HG03066 (cell line): ENCODE results near the gene SCMH1.

Source experiments
- ATAC-seq: cut with Tn5 transposase; IDR thresholded peaks from one replicate; pipeline ENCODE4 v1.9.1; 2021; ENCODE audit warnings: low read depth; ENCODE audit not compliant: unreplicated experiment

SCMH1 gene

DNA sequence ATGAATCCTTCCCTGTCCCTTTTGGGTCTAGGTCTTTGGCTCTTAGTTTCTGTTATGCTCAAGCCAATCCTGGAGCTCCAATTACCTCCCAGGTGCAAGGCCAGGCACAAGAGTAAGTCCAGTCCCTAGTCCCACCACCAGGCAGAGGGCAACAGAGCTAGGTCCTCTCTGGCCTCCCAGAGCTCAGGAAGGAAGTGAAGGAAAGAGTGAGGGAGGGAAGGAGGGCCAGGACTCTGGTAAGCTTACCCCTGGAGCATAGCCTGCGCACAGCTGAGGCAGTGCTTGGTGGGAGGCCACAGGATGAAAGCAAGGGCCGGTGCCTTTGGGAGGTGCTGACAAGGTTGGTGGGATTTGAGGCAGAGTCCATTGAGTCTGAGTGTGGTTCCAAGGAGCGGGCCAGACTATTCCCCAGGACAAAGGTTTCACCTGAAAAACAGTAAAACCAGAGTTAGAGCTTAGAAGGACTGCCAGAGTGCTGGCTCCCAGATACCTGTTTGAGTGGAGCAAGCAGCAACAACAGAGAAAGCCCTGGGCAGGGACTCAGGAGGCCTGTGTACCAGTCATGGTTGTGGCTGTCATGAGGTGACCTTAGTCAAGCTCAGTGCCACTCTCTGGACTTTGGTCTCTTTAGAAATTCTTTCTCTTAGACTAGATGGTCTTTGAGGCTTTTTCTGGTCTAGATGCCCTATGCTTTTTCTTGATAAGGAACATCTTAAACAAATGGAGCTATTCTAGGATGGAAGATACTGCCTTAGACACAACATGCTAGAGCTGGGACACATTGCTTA is 204.8 kb downstream of the SCMH1 start:
- ATAC-seq: no peak

DNA sequence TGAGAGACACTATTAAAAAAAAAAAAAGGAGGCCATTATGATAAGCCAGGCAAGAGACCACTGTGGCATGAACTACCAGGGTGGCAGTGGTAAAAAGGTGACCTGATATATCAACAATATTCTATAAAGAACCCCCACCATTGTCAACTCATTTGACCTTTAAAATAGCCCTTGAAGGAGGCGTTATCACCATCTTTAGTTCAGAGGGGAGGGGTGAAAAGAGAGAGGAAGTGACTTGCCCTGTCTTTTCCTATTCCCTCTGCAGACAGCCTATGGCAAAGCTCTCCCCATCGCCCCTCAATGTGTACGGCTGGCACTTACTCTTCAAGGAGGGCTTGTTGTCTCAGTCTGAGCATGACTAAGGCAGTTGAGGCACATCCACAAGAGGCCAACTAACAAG is 208.8 kb downstream of the SCMH1 start:
- ATAC-seq: no peak

DNA sequence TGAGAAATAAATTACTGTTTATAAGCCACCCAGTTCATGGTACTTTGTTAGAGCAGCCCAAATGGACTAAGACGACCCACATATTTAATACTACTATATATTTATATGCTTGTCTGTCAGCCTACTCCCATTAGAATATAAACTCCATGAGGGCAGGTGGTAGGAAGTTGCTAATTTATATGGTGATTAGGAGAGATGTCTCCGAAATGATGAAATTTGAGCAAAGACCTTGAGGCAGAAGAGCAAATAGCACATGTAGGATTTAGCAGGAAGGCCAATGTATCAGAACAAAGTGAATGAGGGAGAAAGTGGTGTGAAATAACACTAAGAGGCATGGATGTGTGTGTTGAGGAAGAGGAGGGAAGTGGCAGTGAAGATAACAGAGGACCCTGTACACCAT is 210.0 kb downstream of the SCMH1 start:
- ATAC-seq: no peak

DNA sequence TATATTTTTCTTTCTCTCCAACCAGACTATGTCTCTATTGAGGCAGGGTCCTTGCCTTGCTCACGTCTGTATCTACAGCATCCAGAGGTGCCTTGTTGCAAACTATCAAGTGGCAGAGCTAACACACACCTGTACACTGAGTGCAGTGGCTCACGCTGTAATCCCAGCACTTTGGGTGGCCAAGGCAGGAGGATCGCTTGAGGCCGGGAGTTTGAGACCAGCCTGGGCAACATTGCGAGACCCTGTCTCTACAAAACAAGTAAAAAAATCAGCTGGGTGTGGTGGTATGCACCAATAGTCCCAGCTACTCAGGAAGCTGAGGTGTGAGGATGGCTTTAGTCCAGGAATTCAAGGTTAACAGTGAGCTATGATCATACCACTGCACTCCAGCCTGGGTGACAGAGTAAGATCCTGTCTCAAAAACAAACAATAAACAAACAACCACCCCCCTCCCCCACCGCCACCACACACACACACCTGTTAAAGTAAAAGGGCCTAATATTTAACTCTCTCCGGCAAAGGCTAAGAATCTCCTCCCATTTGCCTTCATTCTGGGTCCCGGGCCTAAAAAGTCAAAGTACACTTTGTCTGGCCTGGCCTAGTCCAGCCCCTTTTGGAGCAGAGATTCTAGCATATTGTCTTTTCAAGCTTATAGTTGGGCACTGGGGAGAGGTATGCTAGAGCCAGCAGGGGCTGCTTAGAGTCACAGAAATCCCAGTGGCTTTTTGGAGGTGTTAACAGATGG is 211.1 kb downstream of the SCMH1 start:
- no peak for ATAC-seq

DNA sequence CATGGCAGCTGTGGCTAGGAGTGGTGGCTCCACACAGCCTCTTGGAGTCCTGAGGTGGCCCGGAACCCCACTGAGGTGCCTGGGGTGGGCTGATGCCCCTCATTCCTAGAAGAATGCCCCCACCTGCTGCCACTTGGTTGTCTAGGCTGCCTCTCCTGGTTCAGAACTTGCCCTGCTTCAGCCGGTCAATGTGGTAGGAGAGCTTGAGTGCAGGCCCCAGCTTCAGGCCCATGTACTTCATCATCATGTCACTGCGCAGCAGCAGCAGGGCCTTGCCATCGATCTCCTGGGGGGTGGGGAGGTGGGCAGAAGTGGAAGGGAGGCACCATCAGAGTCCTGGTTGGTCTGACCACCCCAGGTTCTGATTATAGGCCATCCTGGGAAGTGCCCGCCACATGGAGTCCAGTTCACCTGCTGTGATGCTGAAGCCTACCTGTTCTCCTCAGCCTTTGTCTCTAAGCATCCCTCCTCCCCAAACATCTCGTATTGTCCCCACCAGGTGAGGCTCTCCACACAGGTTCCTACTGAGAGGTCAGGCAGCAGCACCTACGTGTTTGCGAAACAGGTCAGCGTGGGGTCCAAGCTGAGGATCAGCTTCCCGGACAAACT is 214.0 kb downstream of the SCMH1 start:
- ATAC-seq: no peak

DNA sequence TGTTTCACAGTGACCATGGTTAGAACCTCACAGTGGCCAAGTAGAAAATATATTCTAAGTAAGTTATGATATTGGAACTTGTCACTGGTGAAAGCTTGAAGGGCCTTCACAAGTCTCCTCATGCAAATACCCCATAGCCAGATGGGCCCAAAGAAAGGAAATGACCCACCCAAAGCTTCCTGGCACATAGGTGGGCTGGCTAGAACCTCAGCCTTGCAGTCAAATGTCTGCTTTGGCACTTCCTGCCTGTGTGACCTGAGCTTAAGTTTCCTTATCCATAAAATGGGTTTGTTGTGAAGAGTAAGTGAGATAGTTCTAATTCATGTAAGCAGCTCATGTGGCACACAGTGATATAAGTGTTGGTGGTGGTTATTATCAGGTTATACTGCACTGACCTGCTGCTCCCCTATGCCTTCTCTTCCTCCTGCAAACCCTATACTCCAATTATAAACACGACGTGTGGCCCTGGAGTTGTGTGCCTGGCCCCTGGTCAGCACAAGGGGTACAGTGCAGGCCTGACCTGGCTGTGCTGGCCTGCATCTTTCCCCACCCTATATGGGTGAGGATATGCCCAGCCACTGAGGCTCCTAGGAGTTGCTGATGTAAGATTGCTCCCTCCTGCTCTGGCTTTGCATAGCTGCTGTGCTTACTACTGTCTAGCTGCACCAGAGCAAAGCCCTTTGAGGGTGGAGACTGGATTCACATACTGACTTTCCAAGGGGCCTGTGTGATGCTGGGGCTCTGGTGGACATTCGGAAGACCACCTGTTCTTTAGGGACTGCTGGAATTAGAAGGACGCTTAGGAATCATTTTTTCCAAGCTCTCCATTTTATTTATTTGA is 215.9 kb downstream of the SCMH1 start:
- ATAC-seq: no peak

DNA sequence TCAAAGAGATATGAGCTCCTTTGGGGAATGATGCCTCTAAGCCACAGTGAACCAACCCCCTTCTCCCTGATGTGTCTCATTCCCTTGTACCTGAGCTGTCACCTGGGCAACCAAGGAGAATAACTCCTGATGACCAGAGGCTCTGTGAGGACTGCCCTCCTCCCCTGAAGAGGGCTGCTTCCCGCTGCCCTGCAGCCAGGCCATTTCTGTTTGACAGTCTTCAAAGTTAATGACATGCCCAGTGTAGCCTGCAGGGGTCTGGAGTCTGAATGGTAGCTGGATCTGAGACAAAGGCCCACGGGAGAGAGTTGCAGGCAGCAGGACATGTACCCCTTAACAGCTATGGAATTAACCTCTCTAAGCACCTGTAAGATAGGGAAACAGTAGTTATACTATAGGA is 217.2 kb downstream of the SCMH1 start:
- ATAC-seq: no peak

DNA sequence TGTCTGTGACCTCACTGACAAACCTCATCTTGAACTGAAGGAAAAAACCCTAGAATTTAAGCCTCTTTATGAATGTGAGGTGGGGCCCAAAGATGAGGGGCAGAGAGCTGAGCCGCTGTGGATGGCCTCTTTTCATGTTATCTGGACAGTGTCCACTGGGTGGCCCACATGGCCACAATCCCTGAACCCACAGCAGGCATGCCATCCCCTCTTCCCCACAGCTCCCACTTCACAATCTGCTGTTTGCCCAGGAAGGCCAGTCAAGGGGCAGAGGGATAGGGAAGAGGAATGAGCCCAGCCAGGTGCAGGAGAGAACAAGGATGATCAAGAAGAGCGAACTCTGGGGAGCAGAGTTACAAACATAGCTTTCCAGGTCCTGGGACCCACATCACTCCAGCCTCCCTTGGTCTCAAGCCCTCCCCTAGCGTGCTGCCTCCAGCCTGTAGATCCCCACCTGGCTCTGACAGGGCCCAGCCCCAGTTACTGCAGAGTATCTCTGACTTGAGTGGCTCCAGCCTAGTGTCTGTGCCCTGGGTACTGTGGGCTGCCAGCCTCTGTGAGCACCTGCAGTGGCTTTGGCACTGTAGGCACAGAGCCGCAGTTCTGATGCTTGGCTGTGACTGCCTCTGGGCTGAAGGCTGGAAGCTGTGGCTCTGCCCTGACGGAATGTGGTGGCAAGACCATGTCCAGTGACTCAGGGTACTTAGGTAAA is 218.7 kb downstream of the SCMH1 start:
- no peak for ATAC-seq

DNA sequence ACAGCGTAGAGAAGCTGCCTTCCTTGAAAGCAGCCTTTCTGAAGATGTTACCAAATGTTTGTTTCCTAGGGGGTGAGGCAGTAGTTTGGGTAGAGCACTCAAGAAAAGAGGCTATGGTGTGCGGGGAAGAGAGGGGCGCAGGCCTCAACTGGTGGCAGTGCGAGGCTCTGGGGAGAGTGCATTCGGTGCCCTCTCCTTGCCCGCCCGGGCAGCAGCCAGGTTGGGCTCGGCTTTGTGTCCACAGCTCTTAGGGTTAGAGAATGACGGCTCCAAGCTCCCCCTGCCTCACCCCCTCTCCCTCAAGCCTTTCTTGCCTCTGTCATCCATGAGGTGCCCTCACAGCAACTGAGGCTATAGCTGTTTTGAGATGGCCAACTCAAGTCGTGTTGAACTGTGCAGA is 219.7 kb downstream of the SCMH1 start:
- no peak for ATAC-seq

DNA sequence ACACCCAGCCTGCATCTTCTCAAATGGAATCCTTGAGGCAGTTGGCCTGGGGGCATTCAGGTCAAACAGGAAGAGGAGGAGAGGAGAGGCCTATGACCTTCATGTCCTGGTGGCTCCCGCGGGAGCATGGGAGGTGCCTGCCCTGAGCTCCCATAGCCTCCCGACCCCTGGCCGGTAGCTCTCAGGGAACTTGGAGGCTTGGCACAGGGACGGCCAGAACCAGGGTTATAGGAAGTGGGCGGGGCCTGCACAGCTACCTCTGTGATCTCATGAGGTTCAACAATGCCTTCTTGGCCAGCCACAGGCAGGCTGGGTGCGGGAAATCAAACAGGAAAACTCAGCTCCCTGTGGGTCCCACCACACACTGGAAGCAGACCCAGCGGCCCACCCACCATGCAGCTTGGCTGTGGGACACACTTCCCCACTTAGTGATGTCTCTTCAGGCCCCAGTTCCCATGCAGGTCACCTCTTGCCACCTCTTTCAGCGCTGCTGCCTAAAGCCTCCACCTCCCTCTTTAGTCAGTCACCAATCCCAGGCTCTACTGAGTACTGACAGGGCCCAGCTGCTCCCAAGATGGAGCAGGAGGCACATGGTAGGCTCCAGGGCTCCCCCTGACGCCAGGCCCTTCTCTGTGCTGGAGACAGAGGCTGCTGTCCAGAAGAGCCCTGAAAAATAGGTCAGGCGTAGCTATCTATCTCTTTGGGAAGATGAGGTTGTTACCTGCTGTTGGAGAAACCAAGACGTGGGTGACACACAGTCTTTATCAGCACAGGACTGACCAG is 220.4 kb downstream of the SCMH1 start, which contains the start of gene SLFNL1:
Gene SLFNL1, minus strand, starts transcription at position 200 of the 783 bp plus-strand sequence. CDS start 1,065 bp downstream, outside the sequence.
- ATAC-seq: no peak

DNA sequence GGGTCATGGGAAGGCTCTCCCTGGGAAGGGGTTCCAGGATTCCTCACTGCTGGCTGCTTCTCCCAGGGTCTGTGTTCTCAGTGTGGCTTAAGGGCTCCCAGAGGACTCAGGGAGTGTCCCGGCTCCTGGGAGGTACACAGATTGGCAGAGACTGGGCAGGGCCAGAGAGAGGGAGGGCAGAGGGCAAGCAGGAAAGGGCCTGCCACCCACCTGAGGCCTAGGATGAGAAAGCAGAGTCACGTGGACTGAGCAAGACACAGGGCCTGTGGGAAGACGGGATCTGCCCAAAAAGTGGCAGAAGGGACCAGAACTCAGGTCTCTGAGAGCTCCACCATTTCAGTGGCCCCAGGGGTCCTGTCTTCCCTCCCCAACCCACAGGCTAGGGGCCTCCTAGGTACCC is 221.5 kb downstream of the SCMH1 start:
- ATAC-seq: no peak

DNA sequence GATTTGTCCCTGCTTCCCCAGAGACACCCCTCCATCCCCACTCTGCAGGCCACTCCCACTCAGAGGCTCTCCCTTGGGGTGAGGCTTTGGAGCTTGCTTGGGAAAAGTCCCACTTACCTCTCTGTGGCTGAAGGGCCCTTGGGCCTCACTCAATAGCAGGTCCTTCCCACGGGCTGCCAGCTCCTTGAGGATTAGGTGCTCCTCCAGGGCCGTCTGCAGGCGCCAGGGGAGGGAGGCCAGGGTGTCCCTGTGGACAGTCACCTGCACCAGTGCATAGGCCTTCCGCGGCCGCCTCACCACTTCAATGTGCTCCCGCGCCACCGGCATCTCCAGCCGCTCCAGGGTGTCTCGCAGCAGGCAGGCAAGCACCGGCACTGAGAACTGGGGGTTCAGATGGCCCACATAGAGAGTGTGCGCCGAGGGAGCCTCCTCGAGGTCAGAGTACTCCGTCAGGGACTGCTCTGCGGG is 222.0 kb downstream of the SCMH1 start:
- ATAC-seq: no peak

DNA sequence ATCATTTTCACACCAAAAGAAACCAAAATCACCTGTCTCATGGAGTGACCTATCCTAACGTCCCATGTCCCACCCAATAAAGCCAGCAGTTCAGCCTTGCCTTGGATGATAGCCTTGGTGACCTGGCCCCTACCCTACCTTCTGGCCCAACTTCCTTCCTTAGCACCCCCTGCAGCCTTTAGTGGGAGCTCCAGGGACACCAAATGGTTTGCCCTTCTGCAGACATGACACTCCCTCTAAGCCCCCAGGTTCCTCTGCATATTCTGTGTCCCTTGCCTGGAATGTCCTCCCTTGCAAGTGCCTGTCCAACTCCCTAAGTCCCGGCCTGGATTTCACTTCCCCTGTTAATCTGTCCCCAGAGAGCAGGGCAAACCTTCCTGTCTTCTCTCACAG is 222.8 kb downstream of the SCMH1 start:
- no peak for ATAC-seq

DNA sequence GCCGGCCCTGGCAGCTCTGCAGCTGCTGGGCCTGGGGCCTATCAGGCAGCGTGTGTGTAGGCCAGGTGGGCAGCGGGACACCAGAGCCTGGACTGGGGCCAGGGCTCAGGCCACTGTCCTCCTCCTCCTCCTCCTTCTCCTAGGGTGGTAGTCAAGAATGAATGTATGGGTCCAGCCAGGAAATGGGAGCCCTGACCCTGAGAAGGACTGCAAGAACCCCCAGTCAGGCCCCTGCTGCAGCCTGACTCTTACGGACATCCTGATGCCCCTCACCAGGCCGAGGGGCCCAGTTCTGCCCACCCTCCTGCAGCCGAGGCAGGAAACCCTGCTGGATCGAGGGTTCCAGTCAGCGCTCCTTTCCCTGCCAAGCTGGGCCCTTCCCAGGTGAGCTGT is 224.1 kb downstream of the SCMH1 start:
- ATAC-seq: no peak

DNA sequence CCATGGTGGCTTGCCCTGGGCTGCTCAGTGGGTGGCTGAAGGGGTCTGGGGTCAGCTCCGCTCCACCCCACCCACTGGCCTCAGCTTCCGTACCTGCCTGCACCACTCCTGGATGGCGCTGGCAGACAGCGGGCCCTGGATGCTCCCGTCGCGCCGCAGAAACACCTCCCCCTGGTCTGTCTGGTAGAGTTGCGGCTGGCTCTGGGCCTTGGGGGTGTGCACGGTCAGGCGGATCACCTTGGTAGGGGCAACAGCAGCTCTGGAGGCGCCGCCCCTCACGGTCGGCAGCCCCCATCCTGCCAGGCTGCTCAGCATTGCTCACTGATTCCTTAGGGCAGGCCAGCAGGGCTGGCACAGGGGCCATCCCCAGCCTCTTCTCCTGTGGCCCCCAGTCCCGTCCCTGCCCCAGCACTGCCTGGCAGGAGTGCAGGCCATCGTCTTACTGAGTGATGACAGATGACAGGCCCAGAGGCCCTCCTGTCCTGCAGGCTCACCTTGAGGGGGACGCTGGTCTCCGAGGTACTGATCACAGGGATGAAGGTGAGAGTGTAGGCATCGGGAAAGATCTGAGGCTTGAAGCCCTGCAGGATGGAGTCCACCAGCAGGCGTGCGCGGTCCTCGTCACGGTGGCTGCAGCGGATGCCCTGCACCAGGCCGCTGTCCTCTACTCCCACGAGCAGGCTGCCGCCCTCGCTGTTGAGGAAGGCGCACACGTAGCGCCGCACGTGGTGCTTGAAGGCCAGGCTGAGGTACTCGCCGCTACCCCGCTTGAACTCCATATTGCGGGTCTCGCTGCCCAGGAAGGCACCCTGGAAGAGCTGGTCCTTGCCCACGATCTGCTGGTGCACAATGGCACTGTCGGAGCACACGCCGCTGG is 224.7 kb downstream of the SCMH1 start:
- ATAC-seq: no peak

DNA sequence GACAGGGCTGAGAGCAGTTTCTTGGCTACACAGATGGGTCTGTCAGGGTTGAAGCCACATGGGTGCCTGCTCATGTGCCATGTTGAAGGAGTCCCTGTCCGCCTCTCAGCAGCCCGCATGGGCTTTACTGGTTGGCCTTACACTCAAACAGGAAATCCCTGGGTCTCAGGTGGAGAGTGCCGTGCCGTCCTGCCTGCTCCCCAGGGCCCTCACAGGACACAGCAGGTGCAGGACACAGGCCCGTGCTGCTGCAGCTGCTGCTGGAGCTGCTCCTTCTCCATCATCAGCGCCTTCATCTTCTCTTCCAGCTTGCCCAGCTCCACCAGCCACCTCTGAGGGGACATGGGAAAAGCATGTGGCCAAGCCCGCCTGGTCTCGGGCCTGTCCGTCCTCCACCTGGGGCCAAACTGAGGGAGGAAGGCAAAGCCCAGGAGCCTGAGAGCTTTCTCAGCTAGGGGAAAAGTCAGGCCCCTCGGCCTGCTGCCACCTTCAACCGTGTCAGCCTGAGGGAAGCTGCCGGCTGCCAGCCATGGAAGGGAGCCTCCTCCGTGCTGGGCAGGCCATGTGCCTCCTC is 226.1 kb downstream of the SCMH1 start:
- ATAC-seq: no peak

DNA sequence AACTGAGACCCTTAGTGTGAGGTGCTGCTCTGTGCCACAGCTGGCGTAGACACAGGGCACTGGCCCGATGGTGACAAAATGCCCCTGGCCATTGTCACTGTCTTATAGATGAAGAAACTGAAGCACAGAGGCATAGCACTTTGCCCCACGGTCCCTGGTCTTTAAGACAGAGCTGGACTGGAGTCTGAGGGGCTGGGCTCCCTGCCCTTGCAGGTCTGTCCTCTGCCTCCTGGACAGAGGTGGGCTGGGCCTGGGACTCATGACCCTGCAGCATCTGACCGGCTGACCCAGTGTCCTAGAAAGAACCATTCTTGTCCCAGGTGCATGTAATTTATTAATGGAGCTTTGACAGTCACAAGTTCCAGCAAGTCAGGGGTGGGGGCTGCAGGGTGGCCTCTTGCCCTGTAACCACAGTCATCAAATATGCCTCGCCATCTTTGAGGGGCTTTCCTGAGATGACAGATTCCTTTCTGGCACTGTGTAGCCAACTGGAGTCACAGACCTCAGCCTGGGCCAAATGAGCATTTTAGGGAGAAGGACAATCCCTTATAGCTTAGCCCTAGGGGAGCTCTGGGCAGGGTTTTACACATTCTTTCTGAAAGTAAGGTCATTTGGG is 226.7 kb downstream of the SCMH1 start:
- ATAC-seq: no peak

DNA sequence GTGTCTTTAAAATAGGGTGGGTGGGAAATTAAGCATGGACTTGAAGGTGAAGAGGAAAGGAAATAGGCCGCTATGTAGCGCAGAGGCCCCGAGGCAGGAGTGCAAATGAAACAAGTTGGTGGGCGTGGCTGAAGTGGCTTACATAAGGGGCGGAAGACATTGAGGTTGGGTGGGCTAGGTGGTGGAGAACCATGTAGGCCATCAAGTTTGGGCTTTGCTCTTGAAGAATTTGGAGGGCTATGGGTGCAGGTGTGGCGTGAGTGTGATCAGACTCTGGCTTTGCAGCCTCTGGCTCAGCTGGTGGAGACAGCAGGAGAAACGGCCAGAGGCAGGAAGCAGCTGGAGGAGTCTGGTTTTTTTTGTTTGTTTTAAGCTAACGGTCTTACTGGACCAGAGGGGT is 227.2 kb downstream of the SCMH1 start:
- no peak for ATAC-seq
